GM10266 (cell line): ENCODE measurements around the gene PSMB2.

Source experiments
- DNase-seq: peaks from one replicate; pipeline ENCODE4 v3.0.0; 2012; ENCODE audit errors: extremely low spot score
- TF ChIP-seq, protein P1 (sequence below): IDR thresholded peaks from 2 replicates; pipeline ENCODE4 v1.5.1; 2012; ENCODE audit warnings: mild to moderate bottlenecking, low read depth; ENCODE audit not compliant: control insufficient read depth, insufficient read depth; ENCODE audit errors: missing control alignments

Gene PSMB2

DNA sequence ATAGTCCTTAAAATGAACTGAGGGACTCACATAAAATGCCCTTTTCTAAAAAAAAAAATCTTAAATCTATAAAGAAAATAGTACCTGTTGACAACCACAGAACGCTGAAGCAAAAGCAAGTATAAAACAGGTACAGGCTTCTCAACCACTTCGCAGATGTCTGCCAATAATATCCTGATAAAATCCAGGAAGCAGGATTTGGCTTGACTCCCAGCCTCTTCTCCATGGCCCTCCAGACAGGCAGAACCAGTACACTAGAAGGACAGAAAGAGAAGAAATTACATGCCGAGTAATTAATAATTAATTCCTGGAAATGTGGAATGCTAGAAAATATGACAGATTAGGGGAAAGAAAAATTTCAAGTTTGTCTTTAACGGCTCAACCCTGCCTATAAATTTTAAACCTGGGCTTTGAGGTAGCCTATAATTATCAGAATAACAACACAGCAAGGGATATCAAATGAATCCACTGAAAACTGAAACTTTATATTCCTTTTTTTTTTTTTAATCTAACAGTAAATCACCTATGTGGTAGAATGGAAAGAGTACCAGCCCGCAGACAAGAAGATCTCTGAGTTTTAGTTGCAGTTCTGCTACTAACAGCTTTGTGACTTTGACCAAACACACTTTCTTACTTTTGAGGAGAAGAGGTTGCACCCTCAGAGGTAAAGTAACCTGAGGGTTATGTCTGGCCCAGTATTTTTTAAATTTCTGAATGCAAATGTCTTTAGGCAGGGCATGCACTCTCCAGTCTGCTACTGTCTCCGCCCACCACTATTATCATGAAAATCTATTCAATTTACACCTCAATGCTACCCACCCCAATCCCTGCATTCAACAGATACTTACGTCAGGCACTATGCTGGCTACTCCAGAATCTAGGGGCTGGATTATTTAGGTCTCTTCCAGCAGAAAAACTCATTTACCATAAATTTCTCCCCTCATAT, 86.8 kb downstream of the PSMB2 start:
- no peak for DNase-seq
- TF ChIP-seq, protein P1, sequence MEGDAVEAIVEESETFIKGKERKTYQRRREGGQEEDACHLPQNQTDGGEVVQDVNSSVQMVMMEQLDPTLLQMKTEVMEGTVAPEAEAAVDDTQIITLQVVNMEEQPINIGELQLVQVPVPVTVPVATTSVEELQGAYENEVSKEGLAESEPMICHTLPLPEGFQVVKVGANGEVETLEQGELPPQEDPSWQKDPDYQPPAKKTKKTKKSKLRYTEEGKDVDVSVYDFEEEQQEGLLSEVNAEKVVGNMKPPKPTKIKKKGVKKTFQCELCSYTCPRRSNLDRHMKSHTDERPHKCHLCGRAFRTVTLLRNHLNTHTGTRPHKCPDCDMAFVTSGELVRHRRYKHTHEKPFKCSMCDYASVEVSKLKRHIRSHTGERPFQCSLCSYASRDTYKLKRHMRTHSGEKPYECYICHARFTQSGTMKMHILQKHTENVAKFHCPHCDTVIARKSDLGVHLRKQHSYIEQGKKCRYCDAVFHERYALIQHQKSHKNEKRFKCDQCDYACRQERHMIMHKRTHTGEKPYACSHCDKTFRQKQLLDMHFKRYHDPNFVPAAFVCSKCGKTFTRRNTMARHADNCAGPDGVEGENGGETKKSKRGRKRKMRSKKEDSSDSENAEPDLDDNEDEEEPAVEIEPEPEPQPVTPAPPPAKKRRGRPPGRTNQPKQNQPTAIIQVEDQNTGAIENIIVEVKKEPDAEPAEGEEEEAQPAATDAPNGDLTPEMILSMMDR, result no peak

DNA sequence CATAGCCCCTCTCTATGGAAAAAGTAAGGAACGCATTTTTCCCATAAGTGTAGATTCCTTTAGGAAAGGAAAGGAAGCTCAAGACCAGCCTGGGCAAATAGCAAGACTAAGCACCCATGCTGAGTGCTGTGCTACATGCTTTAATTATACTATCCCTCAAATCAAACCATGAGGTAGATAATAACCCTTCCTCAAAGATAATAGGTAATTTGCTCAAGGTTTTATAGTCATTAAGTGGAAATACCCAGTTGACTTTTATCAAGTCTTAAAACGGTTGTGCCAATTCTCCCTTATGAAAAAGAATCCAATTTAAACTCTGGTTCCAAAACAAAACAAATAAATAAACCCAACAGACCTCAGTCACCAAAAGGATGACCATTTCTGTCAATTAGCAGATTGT, 87.5 kb downstream of the PSMB2 start:
- TF ChIP-seq, protein P1, result no peak
- DNase-seq, result no peak
